GM12892 (cell line): Measurements from ENCODE around the gene KIF26B.

Experiments
- POLR2A ChIP-seq: IDR thresholded peaks from 2 replicates; pipeline ENCODE4 v1.6.1; 2011; ENCODE audit warnings: low read depth, low read length, control low read depth
- POLR2AphosphoS5 ChIP-seq: IDR thresholded peaks from 2 replicates; pipeline ENCODE4 v1.6.1; 2011; ENCODE audit warnings: low read depth, low read length, control low read depth
- TAF1 ChIP-seq: IDR thresholded peaks from 2 replicates; pipeline ENCODE4 v1.6.1; 2011; ENCODE audit warnings: low read depth, mild to moderate bottlenecking, control low read depth, low read length, borderline replicate concordance

- TF ChIP-seq POLR2A, result no peak
- TF ChIP-seq TAF1, result no peak
- TF ChIP-seq POLR2AphosphoS5, result no peak
Measured at GRCh38 chr1:245336149-245336983, 181.6 kb downstream of the KIF26B start.
